Stimulated activated CD8-positive, alpha-beta memory T cell treated with anti-CD3 and anti-CD28 coated beads, Interleukin-15, amount 100 ng/mL, for 1 hour (primary cell): Measurements from ENCODE around the gene METTL21A.
"Not testable (repeated sequence)": the region's sequence is repeated elsewhere in the genome, so short reads cannot be mapped to it uniquely, and the experiment has no call there.

ENCODE experiments used
- DNase-seq: peaks from one replicate; pipeline ENCODE4 v3.0.0-alpha.2; 2020; ENCODE audit warnings: low read depth

METTL21A gene

GRCh38 chr2:207625014-207625907 lies at the start of gene METTL21A:
METTL21A (minus strand) TSS chr2:207625394; CDS start chr2:207624375, 1,019 bp downstream.
- peak; percentile 88 for DNase-seq

- DNase-seq = no peak
Observed at GRCh38 chr2:207674826-207675225, 49.6 kb upstream of the METTL21A start.

- no peak for DNase-seq
Observed at GRCh38 chr2:207674266-207674774, 49.1 kb upstream of the METTL21A start.

- DNase-seq = no peak
Observed at GRCh38 chr2:207673431-207673830, 48.2 kb upstream of the METTL21A start.

GRCh38 chr2:207670887-207671286 lies 45.7 kb upstream of the METTL21A start:
- no peak for DNase-seq

- no peak for DNase-seq
Observed at GRCh38 chr2:207663870-207664545, 38.8 kb upstream of the METTL21A start.

- no peak for DNase-seq
Observed at GRCh38 chr2:207662203-207662602, 37.0 kb upstream of the METTL21A start.

GRCh38 chr2:207660994-207661393 lies 35.8 kb upstream of the METTL21A start:
- DNase-seq = no peak

GRCh38 chr2:207658156-207658555 lies 33.0 kb upstream of the METTL21A start:
- DNase-seq = no peak

- DNase-seq = no peak
Observed at GRCh38 chr2:207655000-207655399, 29.8 kb upstream of the METTL21A start.

- not testable (repeated sequence) for DNase-seq
Observed at GRCh38 chr2:207646582-207646981, 21.4 kb upstream of the METTL21A start.

GRCh38 chr2:207643892-207644291 lies 18.7 kb upstream of the METTL21A start:
- DNase-seq = no peak

GRCh38 chr2:207640661-207641060 lies 15.5 kb upstream of the METTL21A start:
- no peak for DNase-seq

GRCh38 chr2:207640160-207640559 lies 15.0 kb upstream of the METTL21A start:
- DNase-seq = no peak

- not testable (repeated sequence) for DNase-seq
Observed at GRCh38 chr2:207639288-207639687, 14.1 kb upstream of the METTL21A start.

- DNase-seq = no peak
Observed at GRCh38 chr2:207635468-207636200, 10.4 kb upstream of the METTL21A start.

GRCh38 chr2:207633686-207634085 lies 8.5 kb upstream of the METTL21A start:
- no peak for DNase-seq

- DNase-seq = no peak
Observed at GRCh38 chr2:207632575-207633493, 7.6 kb upstream of the METTL21A start.

GRCh38 chr2:207630491-207630890 lies 5.3 kb upstream of the METTL21A start:
- no peak for DNase-seq

- DNase-seq = no peak
Observed at GRCh38 chr2:207629553-207629952, 4.4 kb upstream of the METTL21A start.
